ENCODE measurements around the gene GLI2. TPM values are rescaled to one million over a fixed set of nuclear protein-coding genes. Genes with fewer than 3 reads are reported as not detected.
A peak's percentile ranks its signal among the peaks of the same experiment; 100 is the strongest.

Gene GLI2
- total RNA-seq (2014; rRNA removed) (4.0 and 30.3 TPM in 2 replicates), Bru-seq, nascent RNA (percentile 47 among the genes with signal in this experiment), BruChase-seq, experiment 1, labeled RNA remaining after a 6-hour chase (percentile 42 among the genes with signal in this experiment), BruChase-seq, experiment 2, labeled RNA remaining after a 2-hour chase (percentile 46 among the genes with signal in this experiment)
- long read RNA-seq, partial matches to known transcripts: 2 of 5 reads
- long read RNA-seq, other reads (novel, unspliced or antisense): 3 of 5 reads

- no peaks in the 10 kb centered on the region for H3K9me3 ChIP-seq (ENCODE audit: low read length)
- intact Hi-C loops (cut with micrococcal nuclease): loop anchor here (1.0 to 5.0 kb wide), 5 partner anchors 38 to 336 kb away; no protein-coding TSS in a partner anchor
- 0 out of 2 replicates have a peak within 1 kb of the TSS, but pooled peaks have one; percentile 36 for H3K27ac ChIP-seq (ENCODE audit: low read length)
- ChIA-PET POLR2A (ENCODE audit: unreplicated experiment) (no interaction called here), CTCF (interaction anchor here (0.6 to 0.9 kb wide), 3 partner anchors 32 to 131 kb away, joined by 3 to 4 read pairs (median 3); no protein-coding TSS in a partner anchor)
- peak within 1 kb of the TSS; percentile 98 for H2AFZ ChIP-seq (ENCODE audit: low read length)
- H3F3A ChIP-seq (ENCODE audit: low read length, unreplicated experiment): no peaks in the 10 kb centered on the region
- H3K4me3 ChIP-seq (ENCODE audit: low read length): peak within 1 kb of the TSS; percentile 79
- H3K27me3 ChIP-seq (ENCODE audit: low read length): no peaks in the 10 kb centered on the region
- H4K20me1 ChIP-seq (ENCODE audit: low read length): no peaks in the 10 kb centered on the region
- peak; percentile 56 for ATAC-seq
- no peaks in the 10 kb centered on the region for H3K36me3 ChIP-seq (ENCODE audit: low read depth, low read length)
- peak within 1 kb of the TSS; percentile 70 for H3K9ac ChIP-seq (ENCODE audit: low read length)
- H3K4me1 ChIP-seq (ENCODE audit: insufficient read depth, low read length): peaks cover 18% of the 10 kb centered on the region
- TF ChIP-seq CTCF (conservative IDR thresholded peaks at IDR 0.05; ENCODE audit: low read depth, low read length) (peak; percentile 81), EZH2phosphoT487 (IDR thresholded peaks at IDR 0.05; ENCODE audit: borderline replicate concordance, low read length) (no peak)
- no TSS peak for BruUV-seq (replicated peaks)
- DNase-seq: peak; percentile 82
- H3K9me2 ChIP-seq (replicated peaks; ENCODE audit: low read length): no peaks in the 10 kb centered on the region
- peak within 1 kb of the TSS; percentile 92 for H3K4me2 ChIP-seq (ENCODE audit: low read length)
- H3K79me2 ChIP-seq (ENCODE audit: low read length): peaks cover 27% of the 10 kb centered on the region
These were observed at the start of gene GLI2 for GRCh38 chr2:120735746-120736170. Gene GLI2, plus strand, starts transcription at chr2:120735868. Its CDS starts 61,453 bp downstream, at chr2:120797321.

GRCh38 chr2:120685974-120686297 lies 49.7 kb upstream of the GLI2 start:
- CTCF ChIA-PET: no interaction called here
- TF ChIP-seq EZH2 (IDR thresholded peaks at IDR 0.05; ENCODE audit: low read length, unreplicated experiment): no peak
- no peak for TF ChIP-seq EZH2phosphoT487 (IDR thresholded peaks at IDR 0.05; ENCODE audit: borderline replicate concordance, low read length)
- TF ChIP-seq CTCF (conservative IDR thresholded peaks at IDR 0.05; ENCODE audit: low read depth, low read length): no peak
- no peak overlapping the region for H3K9ac ChIP-seq (ENCODE audit: low read length)
- POLR2A ChIA-PET (ENCODE audit: unreplicated experiment): no interaction called here
- H3K9me3 ChIP-seq (ENCODE audit: low read length): no peaks in the 10 kb centered on the region
- H3K9me2 ChIP-seq (replicated peaks; ENCODE audit: low read length): no peaks in the 10 kb centered on the region
- intact Hi-C loops (cut with micrococcal nuclease): no loop called here
- H4K20me1 ChIP-seq (ENCODE audit: low read length): no peaks in the 10 kb centered on the region
- H2AFZ ChIP-seq (ENCODE audit: low read length): no peak overlapping the region
- peaks cover 10% of the 10 kb centered on the region for H3K4me1 ChIP-seq (ENCODE audit: insufficient read depth, low read length)
- H3K27ac ChIP-seq (ENCODE audit: low read length): no peak overlapping the region
- no peaks in the 10 kb centered on the region for H3K36me3 ChIP-seq (ENCODE audit: low read depth, low read length)
- H3K4me3 ChIP-seq (ENCODE audit: low read length): no peak overlapping the region
- ATAC-seq (no peak), DNase-seq (no peak)
- no peaks in the 10 kb centered on the region for H3K27me3 ChIP-seq (ENCODE audit: low read length)
- H3K4me2 ChIP-seq (ENCODE audit: low read length): no peak overlapping the region
- H3K79me2 ChIP-seq (ENCODE audit: low read length): no peaks in the 10 kb centered on the region
- no TSS peak for BruUV-seq (replicated peaks)
- H3F3A ChIP-seq (ENCODE audit: low read length, unreplicated experiment): no peaks in the 10 kb centered on the region

- no peak for DNase-seq
- BruUV-seq (replicated peaks): no TSS peak
- Histone ChIP-seq H4K20me1 (ENCODE audit: low read length) (no peaks in the 10 kb centered on the region), H3K27me3 (ENCODE audit: low read length) (no peaks in the 10 kb centered on the region), H3F3A (ENCODE audit: low read length, unreplicated experiment) (no peaks in the 10 kb centered on the region), H3K9ac (ENCODE audit: low read length) (no peak overlapping the region), H3K36me3 (ENCODE audit: low read depth, low read length) (no peaks in the 10 kb centered on the region), H3K4me3 (ENCODE audit: low read length) (no peak overlapping the region), H3K4me1 (ENCODE audit: insufficient read depth, low read length) (peaks cover 10% of the 10 kb centered on the region), H3K4me2 (ENCODE audit: low read length) (no peak overlapping the region), H3K9me3 (ENCODE audit: low read length) (no peaks in the 10 kb centered on the region), H3K79me2 (ENCODE audit: low read length) (no peaks in the 10 kb centered on the region), H2AFZ (ENCODE audit: low read length) (no peak overlapping the region), H3K9me2 (replicated peaks; ENCODE audit: low read length) (no peaks in the 10 kb centered on the region), H3K27ac (ENCODE audit: low read length) (no peak overlapping the region)
- TF ChIP-seq EZH2 (IDR thresholded peaks at IDR 0.05; ENCODE audit: low read length, unreplicated experiment) (no peak), CTCF (conservative IDR thresholded peaks at IDR 0.05; ENCODE audit: low read depth, low read length) (peak; percentile 84)
- CTCF ChIA-PET: interaction anchor here (0.7 kb wide), 1 partner anchor 43 kb away, joined by 3 read pairs; no protein-coding TSS in a partner anchor
- no peak for ATAC-seq
- intact Hi-C loops (cut with micrococcal nuclease): no loop called here
- POLR2A ChIA-PET (ENCODE audit: unreplicated experiment): no interaction called here
These were observed 49.0 kb upstream of the GLI2 start for GRCh38 chr2:120686511-120687168.

Data from PC-3 (cell line).